Measurements from ENCODE around the gene NXN. TPM values are rescaled to one million over a fixed set of nuclear protein-coding genes. Genes with fewer than 3 reads are reported as not detected.
"Not testable (repeated sequence)": the region's sequence is repeated elsewhere in the genome, so short reads cannot be mapped to it uniquely, and the experiment has no call there.

Gene NXN
- total RNA-seq, 3 donors from 2014 or later, result 5.3 to 98.1 (median 9.7) TPM

DNA sequence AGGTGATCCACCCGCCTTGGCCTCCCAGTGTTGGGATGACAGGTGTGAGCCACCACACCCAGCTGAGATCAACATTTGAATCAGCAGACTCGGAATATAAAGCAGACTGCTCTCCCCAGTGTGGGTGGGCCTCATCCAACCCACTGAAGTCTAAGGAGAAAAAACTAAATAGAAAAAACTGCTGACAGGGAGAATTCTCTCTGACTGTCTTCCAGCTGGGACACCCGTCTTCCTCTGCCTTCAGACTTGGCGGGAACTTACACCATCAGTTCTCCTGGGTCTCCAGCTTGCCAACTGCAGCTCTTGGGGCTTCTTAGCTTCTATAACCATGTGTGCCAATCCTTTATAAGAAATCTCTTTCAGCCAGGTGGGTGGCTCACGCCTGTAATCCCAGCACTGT lies 106.7 kb downstream of the NXN start:
- TF ChIP-seq, protein P1, sequence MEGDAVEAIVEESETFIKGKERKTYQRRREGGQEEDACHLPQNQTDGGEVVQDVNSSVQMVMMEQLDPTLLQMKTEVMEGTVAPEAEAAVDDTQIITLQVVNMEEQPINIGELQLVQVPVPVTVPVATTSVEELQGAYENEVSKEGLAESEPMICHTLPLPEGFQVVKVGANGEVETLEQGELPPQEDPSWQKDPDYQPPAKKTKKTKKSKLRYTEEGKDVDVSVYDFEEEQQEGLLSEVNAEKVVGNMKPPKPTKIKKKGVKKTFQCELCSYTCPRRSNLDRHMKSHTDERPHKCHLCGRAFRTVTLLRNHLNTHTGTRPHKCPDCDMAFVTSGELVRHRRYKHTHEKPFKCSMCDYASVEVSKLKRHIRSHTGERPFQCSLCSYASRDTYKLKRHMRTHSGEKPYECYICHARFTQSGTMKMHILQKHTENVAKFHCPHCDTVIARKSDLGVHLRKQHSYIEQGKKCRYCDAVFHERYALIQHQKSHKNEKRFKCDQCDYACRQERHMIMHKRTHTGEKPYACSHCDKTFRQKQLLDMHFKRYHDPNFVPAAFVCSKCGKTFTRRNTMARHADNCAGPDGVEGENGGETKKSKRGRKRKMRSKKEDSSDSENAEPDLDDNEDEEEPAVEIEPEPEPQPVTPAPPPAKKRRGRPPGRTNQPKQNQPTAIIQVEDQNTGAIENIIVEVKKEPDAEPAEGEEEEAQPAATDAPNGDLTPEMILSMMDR (IDR thresholded peaks at IDR 0.05), result no peak
- no peak overlapping the region for H3K4me3 ChIP-seq
- ATAC-seq (no peak), DNase-seq (no peak)
- intact Hi-C loops (cut with DNase I, micrococcal nuclease), result no loop called here
- H3K9me3 ChIP-seq, result no peaks in the 10 kb centered on the region
- H3K4me1 ChIP-seq (ENCODE audit: low read depth), result no peaks in the 10 kb centered on the region
- H3K36me3 ChIP-seq (ENCODE audit: low read depth), result no peaks in the 10 kb centered on the region

DNA sequence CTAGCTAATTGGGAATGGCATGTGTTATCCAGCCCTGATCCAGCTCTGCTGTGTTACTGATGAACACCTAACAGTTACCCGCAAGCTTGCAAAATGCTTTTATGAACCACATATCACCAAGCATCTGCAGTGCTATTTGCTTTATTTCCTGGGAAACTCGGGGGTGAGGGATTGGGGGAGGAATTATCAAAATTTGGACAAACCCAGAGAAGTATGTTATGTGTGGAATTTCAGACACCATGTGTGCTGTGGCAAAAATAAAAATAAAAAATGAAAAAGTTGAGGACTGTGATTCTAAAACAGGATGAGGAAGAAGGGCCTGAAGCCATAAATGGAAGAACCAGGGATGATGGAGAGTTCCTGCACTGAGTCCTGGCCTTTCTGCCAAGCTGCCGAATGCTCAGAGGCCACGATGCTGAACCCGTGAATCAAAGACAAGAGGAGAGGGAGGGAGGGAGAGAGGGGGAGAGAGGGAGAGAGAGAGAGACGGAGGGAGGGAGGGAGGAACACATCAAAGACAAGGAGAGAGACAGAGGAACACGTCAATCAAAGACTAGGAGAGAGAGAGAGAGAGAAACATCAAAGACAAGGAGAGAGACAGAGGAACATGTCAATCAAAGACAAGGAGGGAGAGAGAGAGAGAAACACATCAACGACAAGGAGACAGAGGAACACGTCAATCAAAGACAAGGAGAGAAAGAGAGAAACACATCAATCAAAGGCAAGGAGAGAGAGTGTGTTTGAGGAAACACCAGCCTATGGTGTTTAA lies 107.6 kb downstream of the NXN start:
- no peak for DNase-seq
- no peak for ATAC-seq
- H3K36me3 ChIP-seq (ENCODE audit: low read depth), result no peaks in the 10 kb centered on the region
- no peaks in the 10 kb centered on the region for H3K9me3 ChIP-seq
- intact Hi-C loops (cut with DNase I, micrococcal nuclease), result no loop called here
- TF ChIP-seq, protein P1 (IDR thresholded peaks at IDR 0.05), result no peak
- H3K4me1 ChIP-seq (ENCODE audit: low read depth), result no peaks in the 10 kb centered on the region
- H3K4me3 ChIP-seq, result no peak overlapping the region

DNA sequence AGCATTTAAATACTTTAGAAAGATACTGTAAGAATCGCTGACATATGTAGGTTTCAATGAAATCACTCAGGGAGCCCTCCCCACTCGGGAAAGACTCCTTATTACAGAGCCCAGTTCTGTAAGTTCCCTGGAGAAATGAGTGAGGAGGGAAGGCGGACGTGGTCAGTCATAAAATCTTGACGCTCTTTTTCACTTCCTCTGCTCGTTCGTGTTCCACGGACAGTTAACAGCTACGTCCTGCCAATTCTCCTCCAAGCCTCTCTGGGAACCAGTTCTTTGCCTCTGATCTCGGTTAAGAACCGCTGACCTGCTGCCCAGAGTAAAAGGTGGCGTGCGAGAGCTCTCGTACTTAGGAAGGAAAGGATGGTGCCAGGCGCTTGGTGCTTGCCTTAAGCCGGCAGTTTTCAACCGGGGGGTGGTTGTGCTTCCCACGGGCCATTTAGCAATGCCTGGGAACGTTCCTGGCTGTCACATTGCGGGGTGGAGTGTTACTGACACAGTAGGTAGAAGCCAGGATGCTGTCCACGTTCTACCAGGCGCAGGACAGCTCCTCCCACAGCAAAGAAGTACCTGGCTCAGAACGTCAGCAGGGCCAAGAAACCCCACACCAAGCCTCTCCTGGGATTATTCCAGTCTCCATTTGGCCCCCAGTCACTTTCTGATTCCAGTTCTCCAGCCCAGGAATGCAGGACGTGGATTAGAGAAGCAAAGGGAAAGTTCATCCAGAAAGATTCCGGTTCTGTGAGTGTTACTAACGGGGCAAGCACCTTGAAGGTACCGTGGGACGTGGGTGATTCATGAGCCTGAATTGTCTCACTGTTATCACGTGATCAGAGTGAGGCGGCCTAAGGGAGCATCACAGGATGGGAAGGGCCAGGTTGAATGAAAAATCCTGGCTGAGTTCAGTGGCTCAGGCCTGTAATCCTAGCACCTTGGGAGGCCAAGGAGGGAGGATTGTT lies 109.7 kb downstream of the NXN start:
- TF ChIP-seq, protein P1 (IDR thresholded peaks at IDR 0.05), result no peak
- no peak overlapping the region for H3K4me3 ChIP-seq
- DNase-seq (no peak), ATAC-seq (no peak)
- H3K9me3 ChIP-seq, result no peaks in the 10 kb centered on the region
- H3K36me3 ChIP-seq (ENCODE audit: low read depth), result no peaks in the 10 kb centered on the region
- no peaks in the 10 kb centered on the region for H3K4me1 ChIP-seq (ENCODE audit: low read depth)
- intact Hi-C loops (cut with DNase I, micrococcal nuclease), result no loop called here

DNA sequence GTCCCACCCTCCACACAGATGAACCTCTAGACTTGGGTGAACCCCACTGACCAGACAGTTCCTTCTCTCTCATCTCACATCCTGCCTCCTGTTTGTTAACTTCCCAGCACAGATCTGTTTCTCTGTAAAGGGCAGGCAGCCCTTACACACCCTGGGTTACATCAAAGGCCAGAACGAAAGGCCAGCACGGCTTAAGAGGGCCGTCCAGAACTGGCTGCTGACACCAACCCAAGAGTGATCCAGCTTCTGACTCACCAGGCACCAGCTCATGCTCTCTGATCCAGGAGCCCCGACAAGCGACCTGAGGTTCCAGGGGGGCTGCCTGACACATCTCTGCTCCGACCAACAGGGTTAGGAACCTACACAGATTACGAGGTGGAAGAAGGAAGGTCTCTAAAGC lies 110.5 kb downstream of the NXN start:
- intact Hi-C loops (cut with DNase I, micrococcal nuclease), result no loop called here
- H3K9me3 ChIP-seq, result no peaks in the 10 kb centered on the region
- TF ChIP-seq, protein P1 (IDR thresholded peaks at IDR 0.05), result no peak
- H3K4me1 ChIP-seq (ENCODE audit: low read depth), result no peaks in the 10 kb centered on the region
- ATAC-seq, result peak; percentile 78
- H3K36me3 ChIP-seq (ENCODE audit: low read depth), result no peaks in the 10 kb centered on the region
- no peak overlapping the region for H3K4me3 ChIP-seq
- DNase-seq, result peak in 1 of 3 donors; percentile 41

DNA sequence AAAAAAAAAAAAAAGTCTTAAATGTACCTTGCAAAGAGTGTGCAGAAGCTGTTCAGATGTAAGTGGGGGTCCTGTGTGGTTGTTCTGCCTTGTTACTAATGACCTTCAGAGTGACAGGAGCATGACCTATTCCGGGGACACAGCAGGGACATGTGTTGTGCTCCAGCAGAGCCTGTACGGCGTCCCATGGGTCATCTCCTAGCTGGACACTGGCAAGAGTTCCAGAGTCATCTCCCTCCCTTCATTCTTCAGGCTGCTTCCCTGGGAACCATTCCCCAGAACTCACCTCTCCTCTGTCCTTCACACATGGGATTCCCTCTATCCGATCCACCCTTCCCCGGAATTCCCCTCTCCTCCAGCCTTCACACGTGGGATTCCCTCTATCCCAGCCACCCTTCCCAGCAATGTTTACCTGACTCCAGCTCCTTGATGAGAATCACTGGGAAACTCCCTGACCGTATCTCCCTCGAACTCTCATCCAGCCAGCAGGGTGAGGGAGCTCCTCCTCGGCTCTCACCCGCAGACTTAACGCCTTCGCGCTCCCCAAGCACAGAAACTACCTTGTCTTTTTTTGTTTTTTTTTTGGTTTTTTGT lies 111.6 kb downstream of the NXN start:
- Histone ChIP-seq H3K36me3 (ENCODE audit: low read depth) (no peaks in the 10 kb centered on the region), H3K9me3 (no peaks in the 10 kb centered on the region), H3K4me3 (no peak overlapping the region), H3K4me1 (ENCODE audit: low read depth) (no peaks in the 10 kb centered on the region)
- ATAC-seq (no peak), DNase-seq (no peak)
- intact Hi-C loops (cut with DNase I, micrococcal nuclease), result no loop called here
- TF ChIP-seq, protein P1 (IDR thresholded peaks at IDR 0.05), result no peak

DNA sequence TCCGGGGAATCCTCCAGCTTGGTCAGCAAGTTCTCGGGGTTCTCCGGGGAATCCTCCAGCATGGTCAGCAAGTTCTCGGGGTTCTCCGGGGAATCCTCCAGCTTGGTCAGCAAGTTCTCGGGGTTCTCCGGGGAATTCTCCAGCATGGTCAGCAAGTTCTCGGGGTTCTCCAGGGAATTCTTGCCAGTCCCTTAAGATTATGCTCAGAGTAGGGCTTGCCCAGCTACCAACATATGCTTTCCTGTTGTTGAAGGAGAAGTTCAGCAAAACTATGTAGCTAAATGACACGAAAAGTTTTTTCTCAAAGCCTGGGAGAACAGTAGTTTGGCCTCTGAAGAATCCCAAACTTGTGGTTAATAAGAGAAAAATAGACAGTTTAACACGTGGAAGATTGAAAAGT lies 112.3 kb downstream of the NXN start:
- intact Hi-C loops (cut with DNase I, micrococcal nuclease); H3K36me3 ChIP-seq (ENCODE audit: low read depth); DNase-seq; H3K4me3 ChIP-seq; H3K9me3 ChIP-seq; ATAC-seq; H3K4me1 ChIP-seq (ENCODE audit: low read depth): not testable (repeated sequence)
